ENCODE results near the gene UBL7.
A peak's percentile ranks its signal among the peaks of the same experiment; 100 is the strongest.
"Not testable (repeated sequence)": the region's sequence is repeated elsewhere in the genome, so short reads cannot be mapped to it uniquely, and the experiment has no call there.

Gene UBL7

DNA sequence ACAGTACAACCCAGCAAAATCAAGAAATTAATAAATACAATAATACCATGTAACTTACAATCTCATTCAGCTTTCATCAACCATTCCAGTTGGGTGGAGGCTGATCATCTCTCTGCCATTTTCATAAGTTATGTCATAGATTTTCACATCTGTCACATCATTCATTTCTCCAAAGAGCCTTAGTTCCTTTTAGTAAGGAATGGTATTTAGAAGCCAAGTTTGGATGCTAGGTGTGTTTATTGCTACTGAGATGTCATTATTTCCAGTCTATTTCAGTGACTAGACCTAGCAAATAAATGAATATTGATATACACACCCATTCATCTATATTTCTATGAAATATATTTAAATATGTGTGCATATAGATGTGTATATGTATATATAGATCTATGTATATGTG lies 2.7 kb upstream of the UBL7 start:
- no peak for DNase-seq (ENCODE audit: low read depth)

DNA sequence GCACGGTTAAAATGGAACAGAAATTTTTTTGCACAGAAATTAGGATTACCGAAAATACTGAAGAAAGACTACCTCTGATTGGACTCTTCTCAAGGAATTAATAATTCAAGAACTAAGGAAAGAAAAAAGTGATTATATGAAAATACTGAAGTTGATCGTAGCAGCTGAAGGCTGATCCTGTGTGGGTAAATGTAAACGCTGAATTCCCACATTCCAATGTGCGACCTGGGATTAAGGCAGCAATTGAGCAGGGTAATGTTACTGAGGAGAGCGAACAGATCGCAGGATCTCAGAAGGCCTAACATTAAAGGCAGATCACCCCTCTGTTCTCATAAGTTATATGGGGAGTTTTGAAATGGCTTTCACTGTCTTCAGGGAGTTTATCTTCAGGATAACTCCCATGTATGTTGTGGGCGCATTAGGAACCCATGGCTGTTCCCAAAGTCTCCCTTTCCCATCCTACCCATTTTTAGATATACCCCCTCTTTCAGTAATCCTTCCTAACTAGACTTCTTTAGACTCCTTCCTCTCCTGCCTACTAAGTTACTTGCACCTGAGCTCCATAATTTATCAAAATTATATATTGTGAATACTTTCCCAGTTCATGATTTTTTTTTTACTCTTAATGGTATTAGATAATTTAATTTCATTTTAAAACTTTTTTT lies 1.0 kb upstream of the UBL7 start:
- peak; percentile 30 for DNase-seq (ENCODE audit: low read depth)

DNA sequence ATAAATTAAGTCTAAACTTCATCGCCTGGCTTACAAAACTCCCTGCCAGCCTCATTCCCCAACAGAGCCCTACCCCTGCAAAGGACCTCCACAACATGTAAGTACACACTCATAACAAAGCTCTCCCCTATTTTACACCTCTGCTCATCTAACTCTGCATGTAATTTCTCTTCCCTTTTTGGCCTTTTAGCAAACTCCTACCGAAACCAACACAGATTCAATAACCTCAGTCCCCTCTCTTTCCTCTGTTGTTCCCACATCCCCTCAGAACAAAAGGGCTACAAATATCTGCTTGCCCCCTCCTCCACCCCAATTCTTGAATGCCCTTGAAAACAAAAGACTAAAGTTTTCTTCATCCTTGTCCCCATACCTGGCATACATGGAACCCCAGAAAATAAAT lies 662 bp downstream of the UBL7 start:
- DNase-seq (ENCODE audit: low read depth): no peak

DNA sequence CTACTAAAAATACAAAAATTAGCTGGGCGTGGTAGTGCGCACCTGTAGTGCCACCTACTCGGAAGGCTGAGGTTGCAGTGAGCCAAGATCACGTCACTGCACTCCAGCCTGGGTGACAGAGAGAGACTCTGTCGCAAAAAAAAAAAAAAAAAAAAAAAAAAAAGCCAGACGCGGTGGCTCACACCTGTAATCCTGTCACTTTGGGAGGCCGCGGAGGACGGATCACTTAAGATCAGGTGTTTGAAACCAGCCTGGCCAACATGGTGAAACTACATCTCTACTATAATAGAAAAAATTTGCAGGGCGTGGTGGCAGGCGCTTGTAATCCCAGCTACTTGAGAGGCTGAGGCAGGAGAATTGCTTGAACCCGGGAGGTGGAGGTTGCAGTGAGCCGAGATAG lies 1.2 kb downstream of the UBL7 start:
- DNase-seq (ENCODE audit: low read depth): not testable (repeated sequence)

DNA sequence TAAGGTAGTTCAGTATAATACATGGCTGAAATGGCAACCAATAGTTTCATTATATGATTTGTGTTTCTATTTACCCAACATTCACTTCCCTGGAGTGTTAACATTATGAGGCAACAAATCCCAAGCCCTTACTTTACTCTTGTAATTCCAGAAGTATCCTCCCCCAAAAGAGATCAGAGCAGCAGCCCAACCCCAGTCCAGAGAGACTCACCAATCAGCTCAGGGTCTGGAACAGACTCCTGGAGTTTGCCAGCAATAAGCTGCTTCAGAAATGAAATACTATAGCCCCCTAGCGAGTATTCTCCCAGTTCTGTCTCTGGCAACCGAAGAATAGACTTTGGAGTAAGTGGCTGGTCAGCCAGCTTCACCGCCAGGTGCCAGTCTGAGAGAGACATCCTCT lies 2.5 kb downstream of the UBL7 start:
- no peak for DNase-seq (ENCODE audit: low read depth)

DNA sequence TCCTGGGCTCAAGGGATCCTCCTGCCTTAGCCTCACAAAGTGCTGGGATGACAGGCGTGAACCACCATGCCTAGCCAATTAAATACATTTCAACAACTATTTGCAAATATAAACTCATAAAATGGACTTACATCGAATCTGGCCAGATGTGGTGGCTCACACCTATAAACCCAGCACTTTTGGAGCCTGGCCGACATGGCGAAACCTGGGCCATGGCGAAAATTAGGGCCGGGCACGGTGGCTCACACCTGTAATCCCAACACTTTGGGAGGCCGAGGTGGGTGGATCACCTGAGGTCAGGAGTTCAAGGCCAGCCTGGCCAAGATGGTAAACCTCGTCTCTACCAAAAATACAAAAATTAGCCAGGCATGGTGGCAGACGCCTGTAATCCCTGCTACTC lies 3.9 kb downstream of the UBL7 start:
- DNase-seq (ENCODE audit: low read depth): not testable (repeated sequence)

DNA sequence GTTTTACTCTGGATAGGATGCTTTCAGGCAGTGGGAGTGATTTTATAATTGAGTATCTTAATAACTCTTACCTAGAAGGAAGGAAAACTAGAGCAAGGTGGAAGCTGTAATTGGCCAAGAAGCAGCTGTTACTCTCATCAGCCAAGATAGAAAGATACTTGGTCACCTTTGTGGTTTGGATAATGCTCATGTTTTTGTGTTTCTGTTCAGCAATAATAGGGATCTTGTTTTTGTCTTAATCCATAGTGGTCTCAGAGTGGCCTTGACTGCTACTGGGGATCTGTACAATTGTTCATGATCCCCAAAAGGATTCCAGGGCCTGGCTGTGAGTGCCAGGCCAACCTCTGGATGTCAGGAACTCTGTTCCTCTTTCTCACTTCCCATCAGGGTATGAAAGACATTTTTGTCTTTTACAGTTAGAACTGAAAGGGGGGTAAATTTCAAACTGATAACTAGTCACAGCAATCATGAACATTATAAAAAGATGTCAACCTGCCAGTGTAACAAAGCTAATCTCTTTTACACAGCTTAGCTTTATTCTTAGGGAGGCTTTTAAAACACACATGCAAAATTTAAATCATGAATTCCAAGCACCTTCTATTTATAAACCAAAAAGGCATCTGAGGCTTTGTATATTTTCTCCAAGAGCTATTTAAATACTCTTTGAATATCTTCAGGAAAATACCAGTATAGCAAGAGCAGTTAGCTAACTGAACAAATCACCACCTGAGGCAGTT lies 6.0 kb downstream of the UBL7 start:
- DNase-seq (ENCODE audit: low read depth): no peak

DNA sequence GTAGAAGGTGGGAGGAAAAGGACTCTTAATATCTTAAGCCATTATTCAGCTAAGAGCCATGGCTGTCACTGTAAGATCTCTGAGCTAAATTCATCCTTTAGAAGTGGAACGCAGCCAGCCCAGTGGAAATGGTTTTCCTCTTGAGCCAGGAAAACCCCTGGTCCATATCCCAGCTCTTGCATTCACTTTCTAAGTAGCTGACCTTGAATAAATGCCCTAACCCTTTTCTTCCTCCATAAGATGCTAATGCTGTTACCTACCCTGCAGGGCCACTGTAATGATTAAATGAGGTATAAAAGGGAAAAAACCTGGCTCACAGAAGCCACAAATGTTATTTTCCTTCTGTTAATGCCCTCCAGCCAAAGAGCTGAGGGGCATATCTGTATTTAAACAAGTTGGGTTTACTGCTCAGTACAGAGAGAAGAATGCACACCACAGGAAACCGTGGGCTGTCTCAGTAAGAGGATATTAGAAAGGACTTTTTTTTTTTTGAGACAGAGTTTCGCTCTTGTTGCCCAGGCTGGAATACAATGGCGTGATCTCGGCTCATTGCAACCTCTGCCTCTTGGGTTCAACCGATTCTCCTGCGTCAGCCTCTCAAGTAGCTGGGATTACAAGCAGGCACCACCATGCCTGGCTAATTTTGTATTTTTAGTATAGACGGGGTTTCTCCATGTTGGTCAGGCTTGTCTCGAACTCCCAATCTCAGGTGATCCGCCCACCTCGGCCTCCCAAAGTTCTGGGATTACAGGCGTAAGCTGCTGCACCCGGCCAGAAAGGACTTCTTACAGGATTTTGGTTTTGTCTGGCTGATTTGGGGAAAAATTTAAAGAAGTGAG lies 6.8 kb downstream of the UBL7 start:
- no peak for DNase-seq (ENCODE audit: low read depth)

DNA sequence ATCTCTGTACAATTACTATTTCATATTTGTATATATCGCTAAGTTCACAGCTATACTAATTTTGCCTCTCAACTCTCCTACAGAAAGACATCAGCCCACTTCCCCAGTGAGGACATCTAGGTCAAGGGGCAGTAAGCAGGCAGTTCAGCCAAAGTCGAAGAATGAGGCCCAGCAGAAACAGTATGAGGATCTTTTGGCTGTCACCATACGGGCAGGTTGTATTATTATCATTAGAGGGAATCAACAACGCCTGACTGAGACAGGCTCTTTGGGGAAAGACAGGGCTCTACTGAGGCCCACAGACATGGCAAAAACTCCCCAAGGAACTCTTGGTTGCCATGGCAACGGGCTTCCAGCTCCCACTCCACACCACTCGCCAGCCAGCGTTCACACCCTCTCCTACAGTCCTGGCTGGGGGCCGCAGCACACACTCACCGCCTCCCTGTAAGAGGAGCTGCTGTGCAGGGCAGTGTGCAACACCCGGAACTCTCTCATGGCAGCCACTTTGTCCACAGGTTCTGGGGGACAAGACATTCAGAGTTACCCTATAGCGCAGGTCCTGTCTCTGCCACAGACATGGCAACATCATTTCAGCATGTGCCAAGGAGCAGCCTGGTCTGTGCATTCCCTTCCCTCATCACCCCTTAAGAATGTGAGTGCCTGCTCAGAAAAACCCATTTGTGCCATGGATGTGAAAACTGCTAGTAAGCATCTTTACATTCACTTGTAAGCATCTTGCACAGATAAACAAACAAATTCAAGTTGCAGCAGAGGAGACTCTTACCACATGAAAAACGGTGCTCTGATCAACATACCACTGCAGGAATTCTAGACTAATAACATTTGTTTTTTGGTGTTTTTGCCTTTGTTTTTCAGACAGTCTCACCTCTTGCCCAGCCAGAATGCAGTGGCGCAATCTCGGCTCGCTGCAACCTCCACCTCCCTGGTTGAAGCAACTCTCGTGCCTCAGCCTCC lies 8.8 kb downstream of the UBL7 start:
- no peak for DNase-seq (ENCODE audit: low read depth)

DNA sequence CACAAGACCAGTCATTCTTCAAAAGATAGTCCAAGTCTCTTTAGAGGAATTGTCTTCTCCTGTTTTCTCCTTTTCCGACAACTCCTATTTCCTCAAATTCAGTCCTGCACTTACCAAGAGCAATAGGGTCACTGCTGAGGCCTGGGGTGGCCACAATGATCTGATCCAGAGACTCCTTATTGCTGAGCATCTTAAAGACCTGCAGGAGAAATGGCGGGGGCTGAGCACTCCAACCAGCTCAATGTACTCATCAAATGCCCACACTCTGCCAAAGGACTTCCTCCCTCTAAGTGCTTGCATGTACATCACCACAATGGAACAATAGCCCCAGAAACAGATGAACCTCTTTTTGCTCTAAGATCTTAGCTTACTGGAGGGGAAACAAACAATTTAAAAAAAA lies 9.6 kb downstream of the UBL7 start:
- DNase-seq (ENCODE audit: low read depth): no peak

DNA sequence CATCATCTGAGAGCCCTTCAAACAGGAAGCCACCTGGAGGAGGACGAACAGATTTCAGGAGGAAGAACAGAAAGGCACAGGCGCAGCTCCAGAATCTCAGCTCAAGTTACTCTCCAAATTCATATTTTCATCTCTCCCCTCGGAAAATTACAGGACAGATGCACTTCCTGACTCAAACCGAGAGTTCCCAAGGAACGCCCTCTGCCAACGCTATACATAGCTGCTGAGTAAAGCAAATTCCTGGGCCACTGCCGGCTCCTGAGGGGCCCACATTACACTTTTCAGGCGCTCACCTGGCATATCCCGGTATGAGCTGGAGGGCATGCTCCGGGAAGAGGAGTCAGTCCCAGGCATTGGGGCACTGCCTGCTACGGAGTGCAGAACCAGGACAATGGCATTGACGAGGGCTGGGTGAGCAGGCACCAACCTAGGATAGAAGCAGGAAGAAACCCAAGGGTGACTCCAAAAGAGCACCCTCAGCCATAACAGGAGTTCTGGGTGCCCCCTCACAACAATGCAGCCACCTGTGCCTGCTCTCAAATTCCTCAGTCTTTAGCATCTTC lies 11.2 kb downstream of the UBL7 start:
- no peak for DNase-seq (ENCODE audit: low read depth)

DNA sequence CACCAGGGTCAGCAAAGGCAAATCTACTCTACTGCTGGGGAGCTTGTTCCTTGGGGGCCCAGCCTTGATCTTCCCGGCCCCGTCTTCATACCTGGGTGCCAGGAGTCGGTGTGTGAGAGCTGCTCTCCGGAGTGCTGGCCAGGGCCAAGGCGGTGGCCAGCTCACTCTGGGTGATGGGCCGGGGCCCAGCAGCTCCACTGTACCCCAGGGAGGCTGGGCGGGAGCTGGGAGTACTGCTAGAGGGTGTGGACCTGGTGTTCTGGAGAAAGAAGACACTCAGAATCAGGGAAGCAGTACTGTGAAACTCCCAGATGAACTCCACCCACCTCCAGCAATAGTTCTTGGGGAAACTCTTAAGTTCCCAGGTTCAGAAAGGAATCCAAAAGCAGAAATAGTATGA lies 11.9 kb downstream of the UBL7 start:
- no peak for DNase-seq (ENCODE audit: low read depth)

DNA sequence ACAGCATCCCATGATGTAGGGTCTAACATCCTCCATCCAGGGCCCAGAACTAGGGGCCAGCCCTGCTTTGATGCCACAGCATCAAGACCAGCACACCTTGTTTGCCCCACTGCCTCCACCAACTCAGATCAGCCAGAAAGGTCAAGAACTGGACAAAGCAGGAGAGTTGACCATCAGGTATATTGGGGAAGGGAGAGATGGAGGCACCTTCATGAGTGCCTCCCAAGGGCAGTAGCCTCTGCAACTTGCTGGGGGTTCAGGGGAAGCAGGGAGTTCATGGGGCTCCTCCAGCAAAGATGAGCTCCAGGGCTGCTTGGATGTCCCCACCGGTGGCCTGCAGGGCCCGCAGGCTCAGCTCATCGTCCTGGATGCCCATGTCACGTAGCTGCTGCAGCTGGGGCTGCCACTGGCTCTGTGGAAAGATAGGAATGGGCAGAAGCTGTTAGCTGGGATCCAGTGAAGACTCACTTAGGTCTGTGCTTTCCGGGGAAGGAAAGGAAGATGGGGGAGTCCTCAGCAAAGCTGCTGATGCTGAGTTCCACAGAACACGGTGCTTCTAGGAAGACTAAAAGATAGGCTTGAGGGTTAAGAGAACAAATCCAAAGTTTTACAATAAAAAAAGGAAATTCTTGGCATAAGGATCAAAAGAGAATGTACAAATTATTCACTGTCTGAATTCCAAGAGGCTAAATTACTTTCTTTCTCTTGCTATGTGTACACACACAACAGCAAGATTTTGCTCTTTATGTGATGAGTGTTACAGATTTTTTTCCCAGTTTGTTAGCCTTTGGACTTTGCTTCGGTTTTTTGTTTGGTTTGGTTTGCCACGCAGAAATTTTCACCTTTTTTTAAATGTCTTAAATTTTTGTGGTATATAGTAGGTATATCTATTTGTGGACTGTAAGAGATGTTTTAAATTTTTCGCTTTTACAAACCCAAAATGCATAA lies 14.9 kb downstream of the UBL7 start:
- no peak for DNase-seq (ENCODE audit: low read depth)

DNA sequence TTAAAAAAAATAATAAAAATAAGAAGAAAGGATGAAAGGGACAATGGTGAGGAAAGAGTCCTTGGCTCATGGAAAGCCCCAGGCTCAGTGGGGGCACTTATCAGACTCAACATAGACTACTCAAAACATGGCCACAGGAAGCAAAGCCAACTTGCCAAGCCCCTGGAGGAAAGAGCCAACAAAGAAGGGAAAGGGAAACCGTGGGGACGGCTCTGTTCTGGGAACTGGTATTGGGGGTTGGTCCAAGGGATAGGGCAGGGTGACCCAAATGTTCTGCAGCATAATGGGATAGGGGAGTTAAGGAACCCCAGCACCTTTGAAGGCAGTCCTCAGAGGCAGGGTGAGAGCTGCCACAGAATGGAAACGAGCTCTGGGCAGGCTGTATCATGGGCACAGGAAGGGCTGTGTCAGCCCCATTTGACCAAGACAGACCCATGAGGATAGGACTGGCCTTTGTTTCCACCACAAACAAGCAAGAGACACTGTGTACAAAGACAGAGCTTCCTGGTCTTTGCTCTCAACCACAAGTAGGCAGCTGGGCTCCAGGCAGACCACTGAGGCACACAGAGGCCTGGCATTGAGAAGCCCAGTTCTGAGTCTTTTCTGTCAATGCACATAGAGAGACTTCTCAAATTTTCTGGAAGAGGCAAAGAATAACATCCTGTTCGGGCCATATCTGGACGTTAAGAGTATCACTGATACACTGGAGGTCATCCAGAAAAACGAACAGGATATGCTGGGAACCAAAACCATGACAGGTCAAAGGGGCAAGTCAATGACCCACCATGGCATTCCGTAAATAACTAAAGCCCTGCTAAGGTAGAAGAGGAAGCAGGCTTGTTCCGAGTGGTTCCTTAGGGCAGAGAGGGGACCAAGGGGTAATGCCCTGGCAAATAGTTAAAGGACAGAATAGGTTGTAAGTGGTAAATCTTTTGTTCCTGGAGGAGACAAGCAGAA lies 16.6 kb downstream of the UBL7 start:
- DNase-seq (ENCODE audit: low read depth): no peak

DNA sequence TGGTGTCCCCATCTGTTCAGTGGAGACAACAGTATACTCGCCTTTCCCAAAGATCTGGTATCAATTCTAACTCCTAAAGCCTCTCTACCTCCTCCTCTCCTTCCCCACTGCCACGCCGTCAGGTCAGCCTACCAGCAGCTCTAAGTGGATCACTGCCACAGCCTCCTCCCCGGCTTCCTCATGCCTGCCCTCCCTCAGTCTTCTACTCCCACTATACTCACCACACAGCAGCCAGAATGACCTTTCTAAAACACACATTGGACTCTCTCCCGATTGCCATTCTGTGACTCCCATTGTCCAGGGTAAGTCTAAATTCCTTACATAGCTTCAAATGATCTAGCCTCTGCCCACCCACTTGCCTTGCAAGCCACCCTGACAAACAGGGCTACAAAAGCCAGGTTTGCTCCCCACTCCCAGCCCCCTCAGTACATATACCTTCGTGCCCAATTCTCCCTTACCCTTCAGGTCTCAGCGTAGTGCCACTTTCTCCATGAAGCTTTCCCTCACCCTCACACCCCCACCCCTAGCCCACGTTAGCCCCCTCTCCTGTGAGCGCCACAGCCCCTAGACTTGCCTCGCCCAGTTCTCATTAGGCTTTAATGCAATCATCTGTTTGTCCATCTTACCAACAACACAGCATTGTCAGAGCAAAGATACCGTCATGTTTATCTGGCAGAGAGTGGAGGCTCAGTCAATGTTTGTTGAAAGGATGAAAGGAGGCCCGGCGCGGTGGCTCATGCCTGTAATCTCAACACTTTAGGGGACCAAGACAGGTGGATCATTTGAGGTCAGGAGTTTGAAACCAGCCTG lies 17.7 kb downstream of the UBL7 start:
- no peak for DNase-seq (ENCODE audit: low read depth)

DNA sequence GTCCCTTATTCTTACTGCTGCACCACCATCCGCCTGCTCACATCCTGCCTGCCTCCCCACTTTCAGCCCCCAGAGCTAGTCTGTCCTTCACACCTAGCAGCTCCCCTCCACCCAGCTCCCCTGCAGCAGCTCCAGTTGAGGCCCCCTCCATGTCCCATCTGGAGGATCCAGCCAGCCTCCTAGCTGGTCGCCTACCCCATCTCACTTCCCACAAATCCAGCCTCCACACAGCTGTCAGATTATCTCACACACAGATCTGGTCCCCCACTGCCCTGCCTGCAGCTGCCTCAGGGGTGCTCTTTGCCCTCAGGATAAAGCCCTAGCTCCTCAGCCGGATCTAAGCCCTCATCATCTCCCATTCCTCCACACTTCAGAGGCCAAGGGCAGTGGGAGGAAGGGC lies 18.4 kb downstream of the UBL7 start:
- DNase-seq (ENCODE audit: low read depth): no peak

DNA sequence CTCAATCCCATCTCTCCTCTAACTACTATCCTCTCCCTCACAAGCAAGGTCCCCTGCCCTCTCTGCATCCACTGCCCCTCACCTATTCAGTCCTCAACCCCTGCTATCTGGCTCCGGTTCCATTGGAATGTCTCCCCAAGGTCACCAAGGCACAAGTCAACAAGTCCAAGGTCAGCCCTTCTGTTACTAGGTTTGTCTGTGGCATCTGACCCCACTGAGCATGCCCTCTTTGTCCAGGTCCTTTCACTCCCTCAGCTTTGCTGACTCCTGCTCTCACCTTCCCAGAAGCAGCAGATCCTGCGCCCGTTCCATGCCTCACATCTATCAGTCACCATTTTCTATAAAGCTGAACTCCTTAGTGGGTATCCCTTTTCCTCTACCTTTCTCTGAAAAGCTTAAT lies 18.9 kb downstream of the UBL7 start:
- DNase-seq (ENCODE audit: low read depth): no peak

DNA sequence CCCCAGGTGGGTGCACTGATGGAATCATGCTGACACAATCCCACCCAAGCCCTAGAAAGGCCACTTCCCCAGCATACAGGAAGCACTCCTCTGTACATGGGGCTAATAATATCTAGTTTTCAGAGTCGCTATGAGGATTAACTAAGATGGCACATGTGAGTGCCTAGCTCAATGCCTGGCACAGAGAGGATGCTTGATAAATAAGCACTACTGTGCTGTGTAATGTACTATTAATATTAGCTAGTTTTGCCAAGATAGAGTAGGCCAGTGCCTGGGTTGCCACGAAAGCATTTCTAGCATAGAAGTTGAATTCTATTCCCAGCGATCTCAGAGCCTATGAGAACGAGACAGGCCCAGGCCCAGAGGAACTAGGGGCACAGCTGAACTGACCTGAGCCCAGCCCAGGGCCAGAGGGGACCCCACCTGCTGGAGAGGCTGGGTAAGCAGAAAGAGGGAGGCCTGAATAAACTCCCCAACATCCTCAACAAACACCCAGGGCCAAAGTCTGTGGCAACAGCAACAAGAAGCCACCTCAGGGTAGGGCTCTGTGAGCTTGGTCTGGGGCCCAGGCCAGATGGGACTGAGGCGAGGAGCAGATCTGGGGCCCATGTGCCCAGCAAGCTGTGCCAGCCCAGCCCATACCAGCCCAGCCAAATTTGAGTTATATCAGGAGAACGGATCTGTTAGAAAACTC lies 19.6 kb downstream of the UBL7 start:
- no peak for DNase-seq (ENCODE audit: low read depth)
